ENCODE measurements around the gene LDLRAD3.
"Not testable (repeated sequence)": the region's sequence is repeated elsewhere in the genome, so short reads cannot be mapped to it uniquely, and the experiment has no call there.

LDLRAD3 gene

GRCh38 chr11:36024716-36025115 lies 80.9 kb downstream of the LDLRAD3 start:
- DNase-seq = no peak

- no peak for DNase-seq
Observed at GRCh38 chr11:36026315-36026968, 82.6 kb downstream of the LDLRAD3 start.

DNA sequence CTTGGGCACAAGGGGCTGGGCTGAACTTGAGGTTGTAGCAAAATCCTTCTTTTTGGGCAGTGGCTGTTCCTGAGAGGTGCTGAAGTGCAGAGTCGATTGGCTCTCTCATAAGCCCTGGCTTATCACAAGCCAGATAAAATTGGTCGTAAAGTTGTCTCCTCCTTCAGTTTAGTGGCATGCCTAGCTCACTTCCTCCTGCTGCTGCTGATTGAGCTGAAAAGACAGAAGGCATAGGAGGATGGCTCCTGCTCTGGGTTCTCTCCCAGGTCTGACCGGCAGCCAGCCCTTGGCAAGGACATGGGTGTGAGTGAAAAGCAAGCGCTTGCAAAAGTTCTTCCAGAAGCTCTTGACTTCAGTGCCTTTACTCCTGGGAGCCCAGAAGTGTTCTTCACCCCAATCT lies 83.9 kb downstream of the LDLRAD3 start:
- DNase-seq = no peak

DNA sequence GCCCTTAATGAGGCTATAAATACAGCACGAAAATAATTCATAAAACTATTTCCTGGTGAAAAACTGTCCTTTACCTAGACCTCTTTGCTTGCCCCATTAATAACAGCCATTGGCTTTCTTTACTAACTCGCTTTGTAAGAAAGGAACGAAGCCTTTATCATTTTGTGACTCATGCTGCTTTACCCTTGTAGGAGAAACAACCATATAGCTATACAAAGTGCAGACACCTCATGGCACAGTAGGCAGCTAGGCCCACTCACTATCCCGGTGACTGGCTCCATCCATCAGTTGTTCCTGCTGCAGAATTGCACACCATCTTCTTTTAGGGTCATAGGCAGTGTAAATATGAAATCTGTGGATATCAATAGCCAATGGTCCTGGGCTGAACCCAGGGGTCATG lies 85.8 kb downstream of the LDLRAD3 start:
- no peak for DNase-seq

GRCh38 chr11:36030731-36031281 lies 86.9 kb downstream of the LDLRAD3 start:
- DNase-seq = no peak

GRCh38 chr11:36033082-36033751 lies 89.4 kb downstream of the LDLRAD3 start:
- DNase-seq = no peak

DNA sequence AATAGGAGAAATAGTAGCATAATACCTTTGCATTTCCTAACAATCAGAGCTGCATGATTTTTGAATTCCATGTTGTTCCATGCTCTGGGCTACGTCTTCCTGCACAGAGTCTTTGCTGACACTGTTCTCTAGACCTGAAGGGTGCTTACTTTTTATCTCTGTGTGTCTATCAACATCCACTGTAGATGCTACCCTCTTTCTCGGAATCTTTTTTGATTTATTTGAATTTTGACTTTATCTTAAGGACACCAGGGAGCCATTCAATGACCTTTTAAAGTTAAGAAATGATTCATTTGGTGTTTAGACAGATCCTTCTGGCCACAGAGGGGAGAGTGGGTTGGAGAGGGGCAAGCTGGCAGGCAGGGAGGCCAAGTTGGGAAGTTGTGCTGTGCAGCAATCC lies 90.1 kb downstream of the LDLRAD3 start:
- no peak for DNase-seq

DNA sequence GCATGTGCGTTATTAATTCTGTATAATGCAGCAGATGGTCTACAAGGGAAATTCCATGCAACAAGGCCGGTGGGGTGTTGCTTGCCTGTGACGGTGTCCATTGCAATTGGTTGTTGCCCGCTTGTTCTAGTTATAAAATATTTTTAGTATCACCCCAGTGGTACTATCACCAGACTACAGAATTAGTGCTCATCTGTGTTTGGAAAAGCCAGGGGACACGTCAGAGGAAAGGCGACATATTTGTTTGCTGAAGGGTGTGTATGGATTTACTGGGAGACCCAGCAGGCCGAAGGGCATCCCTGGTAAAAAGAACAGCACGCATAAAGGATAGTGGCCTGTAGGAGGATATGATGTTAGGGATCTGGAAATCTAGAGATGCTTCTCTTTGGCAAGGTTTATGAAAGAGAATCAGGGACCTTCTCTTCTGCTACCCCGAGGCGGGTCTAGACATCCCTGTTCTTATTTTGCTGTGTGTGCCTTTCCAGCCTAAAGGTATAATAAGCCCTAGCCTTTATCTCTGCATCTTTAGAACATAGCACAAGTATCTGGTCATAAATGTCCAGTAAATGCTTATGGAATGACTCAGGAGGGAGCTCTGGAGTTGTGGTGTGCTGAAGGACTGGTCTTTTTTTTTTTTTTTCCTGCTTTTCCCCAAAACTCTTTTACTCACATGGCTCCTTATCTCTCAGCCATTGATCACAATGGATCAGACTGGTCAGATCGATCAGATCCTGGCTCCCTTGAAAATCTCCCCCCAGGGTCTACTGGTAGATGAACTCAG lies 90.9 kb downstream of the LDLRAD3 start:
- DNase-seq = no peak

GRCh38 chr11:36035454-36035853 lies 91.6 kb downstream of the LDLRAD3 start:
- no peak for DNase-seq

GRCh38 chr11:36035999-36036398 lies 92.1 kb downstream of the LDLRAD3 start:
- no peak for DNase-seq

GRCh38 chr11:36037031-36037430 lies 93.2 kb downstream of the LDLRAD3 start:
- DNase-seq = no peak

DNA sequence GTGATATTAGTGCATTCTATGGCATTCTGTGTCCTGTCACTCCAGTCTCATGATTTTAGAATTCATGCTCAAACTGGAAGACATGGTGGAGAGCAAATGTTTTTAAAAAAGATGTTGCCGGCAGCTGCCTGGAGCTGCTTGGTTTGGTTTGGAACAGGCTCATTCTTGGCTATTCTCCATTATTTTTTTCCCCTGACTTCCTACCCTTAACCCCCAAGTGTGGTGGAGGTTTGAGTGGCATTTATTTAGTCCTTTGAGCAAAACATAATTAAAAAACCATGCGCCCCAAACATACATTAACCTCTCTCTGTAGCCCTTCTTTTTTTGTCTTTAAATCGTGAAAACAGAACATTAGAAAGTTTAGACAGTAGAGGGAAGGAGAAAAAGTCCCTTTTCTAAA lies 94.7 kb downstream of the LDLRAD3 start:
- DNase-seq = no peak

GRCh38 chr11:36039471-36039870 lies 95.6 kb downstream of the LDLRAD3 start:
- no peak for DNase-seq

DNA sequence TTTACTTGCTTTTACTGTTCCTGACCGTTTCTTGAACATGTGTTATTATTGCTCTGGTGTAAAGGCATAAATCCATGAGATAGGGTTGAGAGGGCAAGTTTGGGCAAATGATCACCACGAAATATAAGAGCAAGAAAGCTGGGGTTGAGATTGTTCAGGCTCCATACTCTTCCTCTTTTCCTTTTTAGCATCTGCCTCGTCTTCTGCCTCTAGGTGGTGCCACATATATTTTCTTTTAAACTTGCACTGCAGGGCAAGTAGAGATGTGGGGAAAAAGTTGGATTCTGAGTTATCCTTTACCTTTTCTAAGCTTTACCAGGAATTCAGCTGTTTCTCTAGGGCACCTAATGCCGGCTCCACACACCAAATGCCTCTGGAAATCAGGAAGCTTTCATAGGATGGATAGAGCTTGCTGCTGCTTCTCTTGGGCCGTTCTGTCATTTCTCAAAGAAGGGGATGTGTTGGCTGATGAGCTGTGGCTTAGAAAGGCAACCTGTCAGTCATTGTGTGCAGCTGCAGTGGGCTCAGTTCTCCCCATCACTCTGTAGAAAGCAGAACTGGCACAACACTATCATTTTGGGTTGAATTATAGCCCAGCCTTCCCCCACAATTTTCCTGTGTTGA lies 98.2 kb downstream of the LDLRAD3 start:
- no peak for DNase-seq

GRCh38 chr11:36044636-36045035 lies 100.8 kb downstream of the LDLRAD3 start:
- no peak for DNase-seq

DNA sequence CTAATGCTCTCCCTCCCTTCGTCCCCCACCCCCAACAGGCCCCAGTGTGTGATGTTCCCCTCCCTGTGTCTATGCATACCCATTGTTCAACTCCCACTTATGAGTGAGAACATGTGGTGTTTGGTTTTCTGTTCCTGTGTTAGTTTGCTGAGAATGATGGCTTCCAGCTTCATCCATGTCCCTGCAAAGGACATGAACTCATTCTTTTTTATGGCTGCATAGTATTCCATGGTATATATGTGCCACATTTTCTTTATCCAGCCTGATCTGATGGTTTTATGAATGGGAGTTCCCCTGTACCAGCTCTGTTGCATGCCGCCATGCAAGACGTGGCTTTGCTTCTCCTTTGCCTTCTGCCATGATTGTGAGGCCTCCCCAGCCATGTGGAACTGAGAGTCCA lies 102.1 kb downstream of the LDLRAD3 start:
- not testable (repeated sequence) for DNase-seq

DNA sequence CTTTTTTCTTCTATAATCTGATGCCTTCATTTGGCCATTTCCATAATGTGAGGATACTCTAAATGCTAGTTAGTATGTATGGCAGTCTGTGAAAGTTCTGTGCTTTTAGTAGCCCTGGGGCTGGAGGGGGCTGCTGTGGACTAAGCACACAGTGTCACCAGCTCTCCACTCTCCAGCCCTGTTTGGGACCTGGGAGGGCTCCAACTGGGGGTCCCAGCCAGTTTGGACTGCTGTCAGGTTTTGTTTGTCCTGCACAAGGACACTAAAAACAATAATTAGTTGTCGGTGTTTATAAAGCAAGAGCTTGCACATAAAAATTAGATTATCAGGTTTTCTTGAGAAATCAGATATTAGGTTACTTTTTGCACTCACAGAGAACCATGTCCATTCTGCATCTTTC lies 103.1 kb downstream of the LDLRAD3 start:
- no peak for DNase-seq

DNA sequence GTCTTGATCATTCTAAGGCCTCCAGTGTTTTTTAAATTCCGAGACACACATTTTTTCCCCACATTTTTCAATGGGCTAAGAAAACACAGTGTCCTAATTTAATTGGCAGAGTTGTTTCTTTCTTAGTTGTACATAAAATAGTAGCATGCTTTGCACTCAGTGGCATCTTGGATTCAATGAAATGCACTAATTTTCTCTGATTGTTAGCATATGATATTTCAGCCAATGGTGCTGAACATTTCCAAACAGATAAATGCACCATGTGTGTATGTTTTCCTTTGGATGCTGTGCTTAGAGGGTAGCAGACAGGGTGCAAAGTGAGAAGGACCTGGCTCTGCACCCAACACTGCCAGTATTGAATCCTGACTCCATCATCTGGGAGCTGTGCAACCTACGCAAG lies 103.5 kb downstream of the LDLRAD3 start:
- no peak for DNase-seq

DNA sequence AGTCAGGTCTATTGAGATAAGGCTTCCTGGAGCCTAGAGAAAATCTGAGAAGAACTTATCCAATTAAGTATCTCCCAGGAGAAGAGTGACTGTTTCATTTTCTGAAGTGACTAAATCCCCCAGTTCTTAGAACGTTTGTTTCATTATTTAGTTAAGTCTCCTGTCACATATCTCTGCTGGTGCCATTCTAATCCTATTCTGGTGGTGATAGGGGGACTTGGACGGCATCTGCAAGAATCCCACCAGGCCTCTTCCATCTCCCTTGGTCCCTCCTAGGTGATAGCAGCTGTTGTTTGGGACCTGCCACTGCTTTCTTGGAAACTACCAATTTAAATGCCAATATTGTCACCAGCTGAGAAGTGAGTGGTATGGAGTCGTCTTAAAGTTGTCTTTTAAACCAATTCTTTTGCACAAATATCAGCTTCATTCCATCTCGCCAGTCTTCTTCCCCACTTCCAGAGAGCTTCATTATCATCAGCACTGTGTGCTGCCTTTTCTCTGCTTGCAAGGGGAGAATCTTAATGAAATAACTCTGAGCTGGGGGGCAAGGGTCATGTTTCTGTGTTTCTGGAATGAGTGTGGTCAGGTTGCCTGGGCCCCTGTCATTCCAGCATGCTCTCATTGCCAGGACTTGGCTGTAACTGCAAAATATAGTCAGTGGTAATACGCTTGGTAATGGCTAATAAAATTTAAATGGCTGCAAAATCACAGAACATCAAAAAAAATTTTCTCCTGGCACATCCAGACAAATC lies 104.8 kb downstream of the LDLRAD3 start:
- DNase-seq = no peak

DNA sequence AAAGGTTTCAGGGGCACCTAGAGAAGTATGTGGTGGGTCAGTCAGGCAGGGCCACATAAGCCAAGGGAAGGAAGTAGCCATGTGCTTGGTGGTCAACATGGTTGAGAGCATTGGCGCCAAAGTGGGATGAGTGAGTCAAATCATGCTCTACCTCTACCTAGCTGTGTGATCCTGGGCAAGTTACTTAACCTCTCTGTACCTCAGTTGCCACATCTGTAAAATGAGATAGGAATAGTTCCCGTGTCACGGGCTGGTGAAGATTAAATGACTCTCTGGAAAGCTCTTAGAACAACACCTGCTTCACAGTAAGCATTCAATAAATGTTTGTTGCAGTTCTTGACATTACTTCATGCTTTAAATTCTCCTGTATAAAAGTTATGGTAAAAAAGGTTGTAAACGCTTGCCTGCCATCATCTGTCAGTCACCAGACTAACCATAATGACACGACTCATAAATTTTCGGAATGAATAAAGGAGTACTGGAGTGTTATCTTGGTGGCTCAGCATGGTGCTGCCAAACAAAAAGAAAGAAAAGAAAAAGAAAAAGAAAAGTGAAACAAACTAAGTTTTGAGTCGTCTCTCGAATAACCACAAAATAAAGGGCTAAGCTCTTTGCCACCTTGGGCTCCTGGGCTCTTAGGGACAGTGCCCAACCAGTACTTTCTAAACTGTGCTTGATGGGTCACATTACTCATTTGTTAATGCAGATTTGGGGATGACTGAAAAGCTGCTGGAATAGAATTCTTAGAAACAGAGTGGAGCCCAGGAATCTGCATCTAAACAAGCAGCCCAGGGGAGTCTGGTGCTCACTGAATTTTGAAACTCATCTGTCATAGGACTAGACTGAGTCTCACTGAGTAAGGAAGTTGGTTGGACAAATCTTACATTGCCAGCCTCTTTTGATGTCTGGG lies 107.6 kb downstream of the LDLRAD3 start:
- no peak for DNase-seq

GRCh38 chr11:36053281-36053680 lies 109.4 kb downstream of the LDLRAD3 start:
- no peak for DNase-seq

All from activated CD4-positive, alpha-beta T cell treated with anti-CD3 and anti-CD28 coated beads for 1 hour (primary cell).